HG03520 (cell line): ENCODE data around the gene ZBED5.
"Not testable (repeated sequence)": the region's sequence is repeated elsewhere in the genome, so short reads cannot be mapped to it uniquely, and the experiment has no call there.

Experiments used
- ATAC-seq: cut with Tn5 transposase; IDR thresholded peaks from one replicate; pipeline ENCODE4 v1.9.1; 2021; ENCODE audit warnings: mild to moderate bottlenecking, moderate library complexity; ENCODE audit not compliant: unreplicated experiment

Gene ZBED5

GRCh38 chr11:10844356-10844755 lies 13.5 kb downstream of the ZBED5 start:
- ATAC-seq = no peak

- ATAC-seq = no peak
Observed at GRCh38 chr11:10838881-10839280, 19.0 kb downstream of the ZBED5 start.

- ATAC-seq = no peak
Observed at GRCh38 chr11:10838083-10838482, 19.8 kb downstream of the ZBED5 start.

- not testable (repeated sequence) for ATAC-seq
Observed at GRCh38 chr11:10836884-10837283, 21.0 kb downstream of the ZBED5 start.

GRCh38 chr11:10829139-10829538 lies 28.7 kb downstream of the ZBED5 start:
- ATAC-seq = no peak

GRCh38 chr11:10828402-10828801 lies 29.5 kb downstream of the ZBED5 start:
- no peak for ATAC-seq

DNA sequence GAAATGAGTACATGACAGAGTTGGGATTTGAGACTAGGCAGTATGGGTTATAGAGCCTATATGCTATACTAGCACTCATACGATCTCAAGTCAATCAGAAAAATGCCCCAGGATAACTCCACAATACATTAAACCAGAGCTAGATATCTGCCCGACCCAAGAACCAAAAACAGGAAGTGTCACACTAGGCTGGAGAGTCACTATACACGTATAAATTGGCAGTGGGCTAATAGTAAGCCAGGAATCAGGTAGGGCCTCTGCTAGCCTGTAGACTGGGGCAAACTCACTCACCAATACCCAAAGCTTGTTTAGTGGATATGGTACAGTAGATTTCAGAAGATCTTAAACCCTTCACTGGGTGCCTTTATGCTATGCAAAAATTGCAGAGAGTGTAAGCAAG lies 33.0 kb downstream of the ZBED5 start:
- peak; percentile 56 for ATAC-seq

DNA sequence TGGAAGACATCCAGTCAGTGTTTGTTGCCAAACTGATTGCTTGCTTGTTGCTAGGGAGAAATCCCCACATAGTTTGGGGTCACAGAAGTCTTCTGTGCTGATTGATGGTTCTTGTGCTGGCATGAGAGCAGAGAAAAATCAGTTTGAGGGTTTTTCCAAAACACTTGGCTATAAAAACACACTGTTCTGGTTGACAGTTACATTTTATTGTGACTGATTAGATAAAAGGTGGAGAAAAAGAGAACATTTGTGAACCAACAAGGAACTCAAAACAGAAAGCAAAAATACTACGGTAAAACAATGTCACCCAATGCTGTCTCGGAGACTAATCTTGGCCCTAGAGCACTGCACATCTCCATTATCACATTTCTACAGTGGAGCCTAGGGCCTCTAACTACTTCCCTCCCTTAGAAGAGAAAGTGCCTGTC lies 34.7 kb downstream of the ZBED5 start:
- no peak for ATAC-seq

DNA sequence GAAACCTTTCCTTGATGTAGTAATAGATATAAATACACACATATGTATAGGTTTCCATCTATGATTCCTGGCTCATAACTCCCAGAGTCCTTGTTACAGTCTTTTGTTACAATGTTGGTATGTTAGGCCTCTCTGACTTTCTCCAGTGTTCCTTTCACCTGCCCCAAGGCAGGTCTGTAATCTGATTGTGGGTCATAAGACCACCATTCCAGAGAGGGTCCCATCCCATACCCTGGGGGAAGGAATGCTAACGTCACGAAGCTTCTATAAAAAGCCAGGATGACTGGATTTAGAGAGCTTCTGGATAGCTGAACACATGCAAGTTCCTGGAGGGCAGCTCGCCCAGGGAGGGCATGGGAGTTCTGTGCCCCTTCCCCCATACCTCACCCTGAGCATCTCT lies 35.4 kb downstream of the ZBED5 start:
- not testable (repeated sequence) for ATAC-seq

DNA sequence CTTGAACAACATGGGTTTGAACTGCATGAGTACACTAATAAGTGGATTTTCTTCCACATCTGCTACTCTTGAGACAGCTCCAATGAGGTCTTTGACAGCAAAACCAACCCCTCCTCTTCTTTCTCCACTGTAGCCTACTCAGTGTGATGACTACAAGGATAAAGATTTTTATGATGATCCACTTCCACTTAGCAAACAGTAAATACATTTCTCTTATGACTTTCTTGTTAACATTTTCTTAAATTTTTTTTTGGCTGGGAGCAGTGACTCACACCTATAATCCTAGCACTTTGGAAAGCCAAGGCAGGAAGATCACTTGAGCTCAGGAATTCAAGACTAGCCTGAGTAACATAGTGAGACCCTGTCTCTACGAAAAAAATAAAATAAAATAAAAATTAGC lies 39.3 kb downstream of the ZBED5 start:
- ATAC-seq = no peak

GRCh38 chr11:10813945-10814344 lies 43.9 kb downstream of the ZBED5 start:
- ATAC-seq = no peak

DNA sequence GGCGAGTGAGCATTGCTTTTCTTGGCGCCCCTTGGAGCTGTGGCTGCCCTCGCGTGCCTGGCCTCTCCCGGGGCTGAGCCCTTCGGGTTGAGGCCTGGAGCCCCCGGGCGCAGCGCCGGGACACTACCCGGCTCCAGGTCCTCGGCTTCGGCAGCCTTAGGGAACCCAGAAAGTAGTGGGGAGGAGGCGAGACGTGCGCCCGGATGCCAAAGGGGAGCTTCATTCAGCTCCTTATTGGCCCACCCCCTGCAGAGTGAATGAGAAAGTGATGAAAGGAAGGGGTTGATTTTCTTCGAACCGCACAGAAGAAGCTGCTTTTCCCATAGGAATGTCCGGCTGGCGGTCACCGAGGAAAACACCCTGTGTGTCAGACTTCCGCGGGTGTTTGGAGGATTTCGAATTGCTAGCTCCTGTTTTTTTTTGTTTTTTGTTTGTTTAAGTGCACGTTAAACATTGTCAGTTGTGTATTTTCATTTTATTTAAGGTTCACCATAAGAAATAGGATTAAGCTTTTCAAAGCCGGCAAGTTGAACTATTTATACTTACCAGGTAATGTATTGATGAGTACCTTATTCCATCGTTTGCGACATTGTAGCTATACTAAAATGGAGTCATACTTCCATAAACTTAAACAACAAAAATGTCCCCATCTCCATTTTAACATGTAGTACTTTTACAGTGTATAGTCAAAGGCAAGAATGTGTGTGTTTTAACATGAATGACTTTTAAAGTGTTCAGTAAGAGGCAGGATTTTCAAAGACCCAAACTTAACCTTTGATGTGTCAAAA lies 48.3 kb downstream of the ZBED5 start:
- peak; percentile 10 for ATAC-seq

DNA sequence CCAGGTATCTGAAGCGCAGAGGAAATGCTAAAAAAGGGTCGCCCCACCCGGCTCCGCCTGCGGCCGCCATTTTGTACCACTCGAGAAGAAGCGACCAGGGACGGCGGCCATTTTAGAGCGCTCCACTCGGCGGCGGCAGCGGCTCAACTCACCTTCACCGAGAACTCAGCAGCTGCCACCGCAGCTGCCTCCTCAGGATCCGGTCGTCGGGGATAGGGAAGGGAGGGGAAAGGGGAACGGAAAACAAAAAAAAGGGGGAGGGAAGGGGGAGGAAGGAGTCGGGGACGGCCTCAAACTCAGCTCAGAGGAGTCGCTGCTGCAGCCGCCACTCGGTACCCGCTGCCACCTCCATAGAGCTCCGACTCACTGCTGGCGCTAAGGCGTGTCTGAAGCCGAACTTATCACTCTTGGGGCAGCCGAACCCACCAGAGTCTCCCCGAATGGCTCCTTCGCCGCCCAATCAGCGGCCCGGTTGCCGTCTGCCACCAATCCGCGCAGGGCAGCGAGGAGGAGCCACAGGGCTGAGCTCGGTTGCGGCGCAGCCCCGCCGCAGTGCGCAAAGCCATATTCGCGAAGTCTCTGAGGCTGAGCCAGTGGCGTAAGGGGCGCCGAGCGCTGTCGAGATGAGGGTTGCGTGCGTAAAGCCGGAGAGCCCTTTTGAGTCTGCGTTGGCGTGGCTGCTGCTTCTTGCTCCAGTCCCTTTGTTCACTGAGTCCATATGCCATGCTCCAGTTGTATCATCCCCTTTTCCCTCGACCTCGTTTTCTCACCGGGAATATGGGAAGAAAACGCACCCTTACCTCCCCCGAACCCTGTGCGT lies 49.1 kb downstream of the ZBED5 start, which contains the start of gene EIF4G2:
EIF4G2 (minus strand) TSS at position 374 of the 820 bp plus-strand sequence.
- ATAC-seq = peak; percentile 91

DNA sequence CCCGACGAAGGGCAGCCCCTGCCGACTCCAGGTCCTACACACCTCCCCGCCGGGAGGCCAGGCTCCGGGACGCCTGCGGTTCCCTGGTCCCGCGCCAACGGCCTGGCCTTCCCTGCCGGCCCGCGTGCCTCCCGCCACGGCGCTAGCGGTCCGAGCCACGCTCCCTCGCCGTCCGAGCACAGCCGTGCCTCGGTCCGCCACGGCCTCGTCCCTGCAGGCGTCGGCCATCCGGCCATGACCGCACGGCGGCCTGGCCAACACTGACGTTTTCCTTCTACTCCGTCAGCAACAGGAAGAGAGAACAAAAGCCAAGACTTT lies 49.7 kb downstream of the ZBED5 start:
- ATAC-seq = no peak

GRCh38 chr11:10807493-10808234 lies 50.2 kb downstream of the ZBED5 start:
- no peak for ATAC-seq

DNA sequence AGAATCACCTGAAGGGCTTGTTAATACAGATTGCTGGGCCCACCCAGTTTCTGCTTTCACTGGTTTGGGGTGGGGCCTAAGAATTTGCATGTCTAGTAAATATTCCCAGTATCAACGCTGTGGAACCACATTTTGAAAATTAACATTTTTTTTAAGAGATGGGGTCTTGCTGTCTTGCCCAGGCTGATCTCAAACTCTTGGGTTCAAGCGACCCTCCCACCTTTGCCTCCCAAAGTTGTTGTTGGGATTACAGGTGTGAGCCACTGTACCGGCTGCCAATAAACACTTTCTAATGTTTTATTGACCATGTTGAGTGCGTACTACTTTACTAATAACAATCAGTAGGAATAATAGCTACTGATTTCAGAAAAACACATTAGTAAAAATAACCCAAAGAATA lies 51.6 kb downstream of the ZBED5 start:
- no peak for ATAC-seq

- ATAC-seq = no peak
Observed at GRCh38 chr11:10805741-10806140, 52.1 kb downstream of the ZBED5 start.

DNA sequence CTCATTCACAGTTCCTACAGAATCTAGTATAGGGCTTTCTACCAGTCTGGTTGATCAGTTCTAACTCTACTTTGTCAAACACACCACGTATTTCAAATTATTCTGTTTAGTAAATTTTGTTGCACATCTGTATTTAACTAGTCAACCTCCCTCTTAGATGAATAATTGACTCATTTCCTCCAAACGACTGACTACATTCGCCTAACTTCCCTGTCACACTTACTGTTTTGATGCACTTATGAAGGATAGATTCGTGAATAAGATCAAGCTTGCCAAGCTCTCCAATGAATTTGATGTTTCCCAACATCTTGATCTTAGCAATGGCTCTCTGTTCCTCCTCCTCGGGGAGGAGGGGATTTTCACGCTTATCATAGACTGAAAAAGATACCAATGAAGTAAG lies 54.2 kb downstream of the ZBED5 start:
- ATAC-seq = no peak
